ENCODE measurements around the gene SLC39A11. TPM values are rescaled to one million over a fixed set of nuclear protein-coding genes. Genes with fewer than 3 reads are reported as not detected.

Gene SLC39A11
- total RNA-seq, 1 experiment from 2014 or later: 18.6 TPM

DNA sequence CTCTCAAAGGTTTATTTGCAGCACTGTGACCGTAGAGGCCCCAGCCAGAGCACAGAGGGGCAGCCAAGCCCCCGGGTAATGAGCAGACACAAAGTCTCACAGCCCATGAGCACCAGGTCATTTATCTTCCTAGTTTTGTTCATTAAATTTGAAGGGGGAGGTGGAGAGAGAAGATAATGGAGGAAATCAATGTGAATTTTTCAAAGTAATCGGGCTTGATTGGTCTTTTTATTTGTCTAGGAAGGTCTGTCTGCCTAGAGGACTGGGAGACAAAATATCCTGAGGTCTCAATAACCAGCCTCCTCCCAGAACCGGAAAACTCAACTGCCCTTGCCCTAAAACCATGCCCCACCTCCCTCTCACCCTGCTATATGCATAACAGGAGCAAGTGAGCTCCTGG, 189.0 kb downstream of the SLC39A11 start:
- BruUV-seq (replicated peaks): no TSS peak
- H3K4me3 ChIP-seq (ENCODE audit: low read depth, low read length, poor library complexity, severe bottlenecking): no peak overlapping the region
- intact Hi-C loops (cut with micrococcal nuclease; ENCODE audit: unreplicated experiment): no loop called here
- POLR2A ChIA-PET (ENCODE audit: low non-redundant PET): no interaction called here
- H3K27ac ChIP-seq (ENCODE audit: low read depth, low read length, poor library complexity, severe bottlenecking): no peak overlapping the region
- H3K9me3 ChIP-seq (ENCODE audit: low read depth, low read length, poor library complexity, severe bottlenecking): no peaks in the 10 kb centered on the region
- CTCF ChIA-PET: no interaction called here
- no peaks in the 10 kb centered on the region for H3K36me3 ChIP-seq (ENCODE audit: insufficient read depth, low read length, poor library complexity, severe bottlenecking)
- TF ChIP-seq, protein P1, sequence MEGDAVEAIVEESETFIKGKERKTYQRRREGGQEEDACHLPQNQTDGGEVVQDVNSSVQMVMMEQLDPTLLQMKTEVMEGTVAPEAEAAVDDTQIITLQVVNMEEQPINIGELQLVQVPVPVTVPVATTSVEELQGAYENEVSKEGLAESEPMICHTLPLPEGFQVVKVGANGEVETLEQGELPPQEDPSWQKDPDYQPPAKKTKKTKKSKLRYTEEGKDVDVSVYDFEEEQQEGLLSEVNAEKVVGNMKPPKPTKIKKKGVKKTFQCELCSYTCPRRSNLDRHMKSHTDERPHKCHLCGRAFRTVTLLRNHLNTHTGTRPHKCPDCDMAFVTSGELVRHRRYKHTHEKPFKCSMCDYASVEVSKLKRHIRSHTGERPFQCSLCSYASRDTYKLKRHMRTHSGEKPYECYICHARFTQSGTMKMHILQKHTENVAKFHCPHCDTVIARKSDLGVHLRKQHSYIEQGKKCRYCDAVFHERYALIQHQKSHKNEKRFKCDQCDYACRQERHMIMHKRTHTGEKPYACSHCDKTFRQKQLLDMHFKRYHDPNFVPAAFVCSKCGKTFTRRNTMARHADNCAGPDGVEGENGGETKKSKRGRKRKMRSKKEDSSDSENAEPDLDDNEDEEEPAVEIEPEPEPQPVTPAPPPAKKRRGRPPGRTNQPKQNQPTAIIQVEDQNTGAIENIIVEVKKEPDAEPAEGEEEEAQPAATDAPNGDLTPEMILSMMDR (conservative IDR thresholded peaks at IDR 0.05; ENCODE audit: low read depth, low read length): no peak
- TF ChIP-seq EZH2 (IDR thresholded peaks at IDR 0.05; ENCODE audit: borderline replicate concordance, low read depth, low read length, poor library complexity, severe bottlenecking): no peak
- no peaks in the 10 kb centered on the region for H3K4me1 ChIP-seq (ENCODE audit: insufficient read depth, low read length, poor library complexity, severe bottlenecking)
- no peak for DNase-seq (ENCODE audit: low spot score)
- no peaks in the 10 kb centered on the region for H3K27me3 ChIP-seq (replicated peaks; ENCODE audit: insufficient read depth, low read depth, low read length, poor library complexity)

DNA sequence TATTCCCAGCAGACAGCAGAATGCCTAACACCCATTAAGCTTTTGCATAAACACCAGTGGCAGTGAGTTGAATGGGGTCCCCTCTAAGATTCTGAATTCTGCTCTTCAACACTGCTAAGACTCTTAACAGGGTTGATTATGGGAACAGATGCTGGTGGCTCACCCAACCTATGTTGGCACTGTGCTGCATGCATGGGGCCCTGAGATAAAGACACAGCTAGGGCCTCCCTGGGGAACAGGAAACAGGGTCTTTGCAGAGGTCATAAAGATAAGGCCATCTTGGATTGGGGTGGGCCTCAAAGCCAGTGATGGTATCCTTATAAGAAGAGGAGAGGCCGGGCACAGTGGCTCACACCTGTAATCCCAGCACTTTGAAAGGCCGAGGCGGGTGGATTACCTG, 190.8 kb downstream of the SLC39A11 start:
- H3K9me3 ChIP-seq (ENCODE audit: low read depth, low read length, poor library complexity, severe bottlenecking): no peaks in the 10 kb centered on the region
- TF ChIP-seq, protein P1 (conservative IDR thresholded peaks at IDR 0.05; ENCODE audit: low read depth, low read length): no peak
- TF ChIP-seq EZH2 (IDR thresholded peaks at IDR 0.05; ENCODE audit: borderline replicate concordance, low read depth, low read length, poor library complexity, severe bottlenecking): no peak
- BruUV-seq (replicated peaks): no TSS peak
- no peak for DNase-seq (ENCODE audit: low spot score)
- H3K27me3 ChIP-seq (replicated peaks; ENCODE audit: insufficient read depth, low read depth, low read length, poor library complexity): no peaks in the 10 kb centered on the region
- CTCF ChIA-PET: no interaction called here
- POLR2A ChIA-PET (ENCODE audit: low non-redundant PET): no interaction called here
- no peaks in the 10 kb centered on the region for H3K4me1 ChIP-seq (ENCODE audit: insufficient read depth, low read length, poor library complexity, severe bottlenecking)
- no peak overlapping the region for H3K27ac ChIP-seq (ENCODE audit: low read depth, low read length, poor library complexity, severe bottlenecking)
- intact Hi-C loops (cut with micrococcal nuclease; ENCODE audit: unreplicated experiment): no loop called here
- no peaks in the 10 kb centered on the region for H3K36me3 ChIP-seq (ENCODE audit: insufficient read depth, low read length, poor library complexity, severe bottlenecking)
- H3K4me3 ChIP-seq (ENCODE audit: low read depth, low read length, poor library complexity, severe bottlenecking): no peak overlapping the region

DNA sequence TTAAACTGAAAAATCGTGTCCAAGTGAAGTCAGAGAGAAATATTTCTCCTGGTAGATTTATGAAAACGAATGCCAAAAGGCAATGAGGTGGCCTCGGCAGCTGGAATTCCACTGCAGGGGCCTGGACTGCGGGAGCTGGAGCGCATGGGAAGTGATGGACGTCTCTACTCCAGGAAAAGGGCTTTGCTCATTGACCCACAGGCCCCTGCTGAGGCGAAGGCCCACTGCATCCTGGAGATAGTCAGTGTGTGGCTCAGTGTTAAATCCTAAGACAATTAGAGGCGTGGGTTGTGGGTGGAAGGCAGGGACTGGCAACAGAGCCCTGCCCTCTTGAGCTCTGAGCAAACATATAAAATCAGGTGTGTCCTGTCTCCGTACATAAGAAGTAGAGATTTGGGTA, 191.4 kb downstream of the SLC39A11 start:
- DNase-seq (ENCODE audit: low spot score): no peak
- TF ChIP-seq, protein P1 (conservative IDR thresholded peaks at IDR 0.05; ENCODE audit: low read depth, low read length): no peak
- TF ChIP-seq EZH2 (IDR thresholded peaks at IDR 0.05; ENCODE audit: borderline replicate concordance, low read depth, low read length, poor library complexity, severe bottlenecking): no peak
- H3K9me3 ChIP-seq (ENCODE audit: low read depth, low read length, poor library complexity, severe bottlenecking): no peaks in the 10 kb centered on the region
- H3K27ac ChIP-seq (ENCODE audit: low read depth, low read length, poor library complexity, severe bottlenecking): no peak overlapping the region
- CTCF ChIA-PET: no interaction called here
- no peak overlapping the region for H3K4me3 ChIP-seq (ENCODE audit: low read depth, low read length, poor library complexity, severe bottlenecking)
- no peaks in the 10 kb centered on the region for H3K27me3 ChIP-seq (replicated peaks; ENCODE audit: insufficient read depth, low read depth, low read length, poor library complexity)
- H3K4me1 ChIP-seq (ENCODE audit: insufficient read depth, low read length, poor library complexity, severe bottlenecking): no peaks in the 10 kb centered on the region
- POLR2A ChIA-PET (ENCODE audit: low non-redundant PET): no interaction called here
- intact Hi-C loops (cut with micrococcal nuclease; ENCODE audit: unreplicated experiment): no loop called here
- no TSS peak for BruUV-seq (replicated peaks)
- no peaks in the 10 kb centered on the region for H3K36me3 ChIP-seq (ENCODE audit: insufficient read depth, low read length, poor library complexity, severe bottlenecking)
